Measurements from ENCODE around the gene C6. TPM values are rescaled to one million over a fixed set of nuclear protein-coding genes. Genes with fewer than 3 reads are reported as not detected.

The C6 gene
- total and polyA plus RNA-seq, 9 of the 15 experiments (the other 6 are each of a cell fraction or from before 2014, with no cell fraction given), result 0.09 TPM; not detected in 8

GRCh38 chr5:41118177-41118576, 95.2 kb downstream of the C6 start (continued):
- TF ChIP-seq ZNF512 (tag; IDR thresholded peaks at IDR 0.05) (no peak), CEBPB (tag; IDR thresholded peaks at IDR 0.05) (no peak), KAT7 (CRISPR knock-in tag; IDR thresholded peaks at IDR 0.05; ENCODE audit: borderline replicate concordance) (no peak), CBX2 (IDR thresholded peaks at IDR 0.05; ENCODE audit: insufficient read depth, low read length, poor library complexity, severe bottlenecking) (no peak), PTRF (tag; IDR thresholded peaks at IDR 0.05) (no peak), ZKSCAN3 (CRISPR knock-in tag; IDR thresholded peaks at IDR 0.05) (no peak), ZNF551 (CRISPR knock-in tag; IDR thresholded peaks at IDR 0.05) (no peak), NR3C1 (CRISPR knock-in tag; IDR thresholded peaks at IDR 0.05) (no peak), PHF21A (IDR thresholded peaks at IDR 0.05; ENCODE audit: borderline replicate concordance, low read depth) (no peak), MIER1 (IDR thresholded peaks at IDR 0.05; ENCODE audit: low read depth) (no peak)

GRCh38 chr5:41115281-41115680, 98.1 kb downstream of the C6 start:
- no peaks in the 10 kb centered on the region for H3K36me3 ChIP-seq (ENCODE audit: control insufficient read depth, insufficient read depth, low read length)
- intact Hi-C loops (cut with micrococcal nuclease) (no loop called here), in situ Hi-C loops (cut with MboI) (no loop called here)
- FAIRE-seq (no peak), ATAC-seq (no peak), DNase-seq (ENCODE audit: extremely low read depth in 1 of 4, low spot score in 3 of 4) (no peak)
- H3K27ac ChIP-seq (ENCODE audit: extremely low read depth, low read depth, low read length), result no peak overlapping the region
- no peak overlapping the region for H3K4me2 ChIP-seq (ENCODE audit: insufficient read depth, low read length)
- no peaks in the 10 kb centered on the region for H3K9me3 ChIP-seq (replicated peaks; ENCODE audit: control insufficient read depth, insufficient read depth, low read depth, low read length)
- no peaks in the 10 kb centered on the region for H3K9me1 ChIP-seq (ENCODE audit: control insufficient read depth, insufficient read depth, low read length)
- POLR2A ChIA-PET, result no interaction called here
- no peaks in the 10 kb centered on the region for H3K27me3 ChIP-seq (ENCODE audit: control insufficient read depth in 2 of 2, insufficient read depth in 2 of 2, low read length in 2 of 2)
- CTCF ChIA-PET (ENCODE audit: low intra/inter-chr PET ratio), result no interaction called here
- no peaks in the 10 kb centered on the region for H4K20me1 ChIP-seq (replicated peaks; ENCODE audit: control insufficient read depth, insufficient read depth, low read length)
- H3K79me2 ChIP-seq (ENCODE audit: control insufficient read depth, insufficient read depth, low read length), result no peaks in the 10 kb centered on the region
- no TSS peak for BruUV-seq (replicated peaks)
- H3K4me3 ChIP-seq, result no peak overlapping the region
- no peak overlapping the region for H2AFZ ChIP-seq (ENCODE audit: low read depth, low read length)
- 0% methylated on average over 2 of the region's 2 CpGs for WGBS (ENCODE audit: insufficient coverage, low coverage, missing lambda C conversion rate)
- H3K9ac ChIP-seq (ENCODE audit: insufficient read depth in 1 of 2, low read depth in 2 of 2, low read length in 2 of 2), result no peak overlapping the region
- no peaks in the 10 kb centered on the region for H3K4me1 ChIP-seq (replicated peaks in 1 of 2; ENCODE audit: control insufficient read depth in 2 of 2, insufficient read depth in 2 of 2, low read length in 2 of 2)
- TF ChIP-seq ZNF77 (CRISPR knock-in tag; IDR thresholded peaks at IDR 0.05), result no peak
- TF ChIP-seq MAZ (CRISPR knock-in tag; conservative IDR thresholded peaks at IDR 0.05 in 1 of 2, IDR thresholded peaks at IDR 0.05 in 1 of 2), result no peak
- TF ChIP-seq PPARD (CRISPR knock-in tag; IDR thresholded peaks at IDR 0.05), result no peak
- no peak for TF ChIP-seq ZNF436 (CRISPR knock-in tag; IDR thresholded peaks at IDR 0.05)
- TF ChIP-seq ZNF707 (CRISPR knock-in tag; conservative IDR thresholded peaks at IDR 0.05), result no peak
- no peak for TF ChIP-seq BRF2 (IDR thresholded peaks at IDR 0.05; ENCODE audit: borderline replicate concordance, insufficient read depth, insufficient read length)
- TF ChIP-seq CBFA2T3 (IDR thresholded peaks at IDR 0.05), result no peak
- TF ChIP-seq TCFL5 (CRISPR knock-in tag; conservative IDR thresholded peaks at IDR 0.05), result no peak
- no peak for TF ChIP-seq MLX (CRISPR knock-in tag; conservative IDR thresholded peaks at IDR 0.05)
- no peak for TF ChIP-seq MXD1 (CRISPR knock-in tag; IDR thresholded peaks at IDR 0.05; ENCODE audit: borderline replicate concordance, poor library complexity, severe bottlenecking)
